GM18508 (cell line): ENCODE measurements around the gene MDGA2.

Experiments
- ATAC-seq: cut with Tn5 transposase; IDR thresholded peaks from one replicate; pipeline ENCODE4 v1.9.1; 2021; ENCODE audit warnings: moderate number of reproducible peaks; ENCODE audit not compliant: insufficient read depth, unreplicated experiment

The MDGA2 gene

GRCh38 chr14:47509957-47510356, 165.4 kb downstream of the MDGA2 start:
- ATAC-seq = no peak

- no peak for ATAC-seq
Measured at GRCh38 chr14:47507861-47508260, 167.5 kb downstream of the MDGA2 start.

- no peak for ATAC-seq
Measured at GRCh38 chr14:47500369-47500768, 175.0 kb downstream of the MDGA2 start.

- ATAC-seq = no peak
Measured at GRCh38 chr14:47490766-47491165, 184.6 kb downstream of the MDGA2 start.

- ATAC-seq = no peak
Measured at GRCh38 chr14:47490353-47490752, 185.1 kb downstream of the MDGA2 start.

- ATAC-seq = no peak
Measured at GRCh38 chr14:47485421-47485820, 190.0 kb downstream of the MDGA2 start.

GRCh38 chr14:47483449-47483848, 192.0 kb downstream of the MDGA2 start:
- no peak for ATAC-seq

- no peak for ATAC-seq
Measured at GRCh38 chr14:47471075-47471474, 204.3 kb downstream of the MDGA2 start.

- ATAC-seq = no peak
Measured at GRCh38 chr14:47466916-47467315, 208.5 kb downstream of the MDGA2 start.

GRCh38 chr14:47454025-47454424, 221.4 kb downstream of the MDGA2 start:
- no peak for ATAC-seq

GRCh38 chr14:47447076-47447475, 228.3 kb downstream of the MDGA2 start:
- no peak for ATAC-seq

- no peak for ATAC-seq
Measured at GRCh38 chr14:47442211-47442610, 233.2 kb downstream of the MDGA2 start.

- no peak for ATAC-seq
Measured at GRCh38 chr14:47439953-47440352, 235.5 kb downstream of the MDGA2 start.

- no peak for ATAC-seq
Measured at GRCh38 chr14:47438650-47439140, 236.7 kb downstream of the MDGA2 start.

GRCh38 chr14:47435331-47435965, 240.0 kb downstream of the MDGA2 start:
- no peak for ATAC-seq

- no peak for ATAC-seq
Measured at GRCh38 chr14:47427629-47428028, 247.8 kb downstream of the MDGA2 start.

- no peak for ATAC-seq
Measured at GRCh38 chr14:47425302-47425701, 250.1 kb downstream of the MDGA2 start.

GRCh38 chr14:47422191-47422590, 253.2 kb downstream of the MDGA2 start:
- ATAC-seq = no peak

- no peak for ATAC-seq
Measured at GRCh38 chr14:47411523-47411922, 263.9 kb downstream of the MDGA2 start.

- no peak for ATAC-seq
Measured at GRCh38 chr14:47392326-47392725, 283.1 kb downstream of the MDGA2 start.

GRCh38 chr14:47390831-47391504, 284.4 kb downstream of the MDGA2 start:
- ATAC-seq = no peak

- no peak for ATAC-seq
Measured at GRCh38 chr14:47389535-47389934, 285.9 kb downstream of the MDGA2 start.
